GM12878 (cell line): ENCODE data around the gene ARHGAP15. TPM values are rescaled to one million over a fixed set of nuclear protein-coding genes. Genes with fewer than 3 reads are reported as not detected.

ENCODE experiments used
- ATAC-seq: fragments of 200-7000 bp; cut with Tn5 transposase; 3 replicates; pipeline ENCODE4 v1.9.1; 2020; ENCODE audit warnings: mild to moderate bottlenecking, moderate library complexity
- BruUV-seq: library from RNA; stranded (reverse); fragments of 400-500 nt; replicated peaks from 2 replicates; lab custom pipeline; 2021; lab: Mats Ljungman, UMichigan
- CTCF ChIA-PET: fragments of 300-600 bp; sonication (Branson Sonifier 250); formaldehyde crosslinking; extraction: SDS; loops from one replicate; lab custom pipeline; 2021; ENCODE audit warnings: inconsistent platforms; lab: Yijun Ruan, JAX
- POLR2A ChIA-PET: fragments of 350-600 bp; formaldehyde crosslinking; extraction: SDS; loops from one replicate; lab custom pipeline; 2021; ENCODE audit warnings: inconsistent platforms; lab: Charles Lee
- RAD21 ChIA-PET: fragments of 300-600 bp; sonication (Branson Sonifier 250); formaldehyde crosslinking; loops from one replicate; lab custom pipeline; 2023; ENCODE audit warnings: antibody characterized with exemption; ENCODE audit not compliant: unreplicated experiment; lab: Charles Lee
- SMC1A ChIA-PET: fragments of 300-600 bp; sonication (Branson Sonifier 250); formaldehyde crosslinking; loops from one replicate; lab custom pipeline; 2023; ENCODE audit not compliant: unreplicated experiment, uncharacterized antibody; lab: Charles Lee
- DNase-seq: peaks from one replicate; pipeline ENCODE4 v3.0.0-alpha.2; 2011; ENCODE audit warnings: low read depth, low spot score
- FAIRE-seq: peaks from 3 replicates; lab custom pipeline; 2011; peaks lifted over from hg19 to GRCh38; lab: Jason Lieb, UNC
- H2AFZ ChIP-seq: 2 replicates; pipeline ENCODE4 v1.6.0; 2011; ENCODE audit warnings: low read depth, low read length, control low read depth; ENCODE audit not compliant: control insufficient read depth
- H3K27ac ChIP-seq: 2 replicates; pipeline ENCODE4 v1.5.1; 2011; ENCODE audit warnings: control low read depth; ENCODE audit not compliant: control insufficient read depth, insufficient read depth
- H3K27me3 ChIP-seq, 2 experiments: replicated peaks in 1 of 2; 2 replicates each; pipeline versions ENCODE4 v1.6.0 to v1.6.1; 2011; ENCODE audit warnings: low read length in 1 of 2; ENCODE audit not compliant: control insufficient read depth in 2 of 2, insufficient read depth in 2 of 2
- H3K36me3 ChIP-seq, 2 experiments: 2 replicates each; pipeline ENCODE4 v1.5.1; 2011; ENCODE audit warnings: low read length in 1 of 2; ENCODE audit not compliant: control insufficient read depth in 2 of 2, insufficient read depth in 2 of 2
- H3K4me1 ChIP-seq: 2 replicates; pipeline ENCODE4 v1.6.1; 2011; ENCODE audit warnings: mild to moderate bottlenecking, low read length, moderate library complexity, mixed read lengths; ENCODE audit not compliant: control insufficient read depth, insufficient read depth
- H3K4me2 ChIP-seq: 2 replicates; pipeline ENCODE4 v1.6.0; 2011; ENCODE audit warnings: control low read depth; ENCODE audit not compliant: control insufficient read depth, insufficient read depth
- H3K4me3 ChIP-seq: fragments of 200-600 bp; sonication (generic); 2 replicates; pipeline ENCODE4 v1.5.1; 2016
- H3K79me2 ChIP-seq: 2 replicates; pipeline ENCODE4 v1.6.0; 2011; ENCODE audit warnings: low read length; ENCODE audit not compliant: control insufficient read depth, insufficient read depth
- H3K9ac ChIP-seq: 2 replicates; pipeline ENCODE4 v1.8.0; 2011; ENCODE audit warnings: low read length, control low read depth, mixed read lengths; ENCODE audit not compliant: control insufficient read depth, insufficient read depth
- H3K9me3 ChIP-seq: replicated peaks from 3 replicates; pipeline ENCODE4 v1.5.1; 2011; ENCODE audit warnings: mild to moderate bottlenecking, low read length; ENCODE audit not compliant: control insufficient read depth, insufficient read depth
- H4K20me1 ChIP-seq: 2 replicates; pipeline ENCODE4 v1.6.0; 2011; ENCODE audit not compliant: control insufficient read depth, insufficient read depth
- ASH2L ChIP-seq: fragments of 300-600, 200-600 bp; sonication (generic); IDR thresholded peaks from 2 replicates; pipeline ENCODE4 v1.6.1; 2017; ENCODE audit warnings: low read depth, mild to moderate bottlenecking, borderline replicate concordance
- BHLHE40 ChIP-seq, 2 experiments: fragments of 450-650 bp in 1 of 2; IDR thresholded peaks; 2 replicates each; pipeline ENCODE4 v1.6.1; 2011 to 2017; ENCODE audit warnings: low read depth in 2 of 2, borderline replicate concordance in 1 of 2, improper control_type of control experiment in 1 of 2, low read length in 1 of 2, mild to moderate bottlenecking in 1 of 2
- BMI1 ChIP-seq: fragments of 450-650 bp; IDR thresholded peaks from 2 replicates; pipeline ENCODE4 v1.6.1; 2016; ENCODE audit warnings: mild to moderate bottlenecking, moderate library complexity, borderline replicate concordance
- MEF2A ChIP-seq: IDR thresholded peaks from 2 replicates; pipeline ENCODE4 v1.6.1; 2011; ENCODE audit warnings: low read depth, mild to moderate bottlenecking, low read length, moderate library complexity; ENCODE audit not compliant: insufficient read depth
- SIN3A ChIP-seq: IDR thresholded peaks from 2 replicates; pipeline ENCODE4 v1.6.1; 2012; ENCODE audit warnings: low read depth, low read length, improper control_type of control experiment
- STAT1 ChIP-seq: fragments of 450-650 bp; conservative IDR thresholded peaks from 2 replicates; pipeline ENCODE4 v1.6.1; 2014; ENCODE audit warnings: antibody characterized with exemption, mild to moderate bottlenecking
- ZNF217 ChIP-seq: fragments of 450-650 bp; IDR thresholded peaks from 2 replicates; pipeline ENCODE4 v1.6.1; 2017; ENCODE audit warnings: antibody characterized with exemption, mild to moderate bottlenecking
- WGBS: methylation state at CpG from one replicate; pipeline ENCODE4 v1.1.6; 2016; ENCODE audit warnings: low lambda C conversion rate; ENCODE audit not compliant: insufficient replicate concordance, insufficient coverage; ENCODE audit errors: missing lambda C conversion rate; 5-methylcytosine and 5-hydroxymethylcytosine counted together
- in situ Hi-C: fragments of 300-500 bp; cut with MboI; formaldehyde crosslinking; loops from 9 replicates; pipeline ENCODE4 v1.14.3; 2018; ENCODE audit warnings: mixed read lengths
- intact Hi-C: fragments of 100-400 bp; cut with micrococcal nuclease; formaldehyde crosslinking; loops from one replicate; pipeline ENCODE4 v1.14.2; 2022; ENCODE audit not compliant: unreplicated experiment
- polyA plus RNA-seq, 11 experiments: library from polyadenylated mRNA; depleted of rRNA in 4 of 11; unstranded in 6 of 11; stranded (reverse) in 5 of 11; fragments of >200 nt; fragmentation: Nextera tagmentation in 4 of 11; fragmentation: Illumina TruSeq in 1 of 11; extraction: Ambion mirVana in 4 of 11; extraction: Trizol in 1 of 11; gene quantifications; 1 replicate in 1 of 11; 2 replicates in 10 of 11; pipeline versions ENCODE4 v1.2.1 to v1.2.3, GENCODE V29; 2011 to 2016; ENCODE audit warnings: inconsistent platforms in 2 of 11, missing spikeins in 2 of 11, low read depth in 1 of 11
- total RNA-seq, 4 experiments: library from RNA; depleted of rRNA in 3 of 4; stranded (reverse); fragments of >200 nt in 3 of 4; fragmentation: Illumina TruSeq in 1 of 4; extraction: Trizol in 1 of 4; gene quantifications; 2 replicates each; pipeline versions ENCODE4 v1.2.1 to v1.2.3, GENCODE V29; 2013 to 2021
- TF ChIP-seq, protein P1 (sequence below): fragments of 450-650 bp; IDR thresholded peaks from 2 replicates; pipeline ENCODE4 v1.6.1; 2018; ENCODE audit warnings: borderline replicate concordance, mild to moderate bottlenecking; ENCODE audit not compliant: partially characterized antibody
- TF ChIP-seq, protein P2 (sequence below): IDR thresholded peaks from 2 replicates; pipeline ENCODE4 v1.6.1; 2012; ENCODE audit warnings: improper control_type of control experiment, low read depth, low read length; ENCODE audit not compliant: insufficient replicate concordance

ARHGAP15 gene
- total and polyA plus RNA-seq, 10 of the 15 experiments (the other 5 are each of a cell fraction or from before 2014, with no cell fraction given), result 38.0 to 92.6 (median 66.7) TPM

DNA sequence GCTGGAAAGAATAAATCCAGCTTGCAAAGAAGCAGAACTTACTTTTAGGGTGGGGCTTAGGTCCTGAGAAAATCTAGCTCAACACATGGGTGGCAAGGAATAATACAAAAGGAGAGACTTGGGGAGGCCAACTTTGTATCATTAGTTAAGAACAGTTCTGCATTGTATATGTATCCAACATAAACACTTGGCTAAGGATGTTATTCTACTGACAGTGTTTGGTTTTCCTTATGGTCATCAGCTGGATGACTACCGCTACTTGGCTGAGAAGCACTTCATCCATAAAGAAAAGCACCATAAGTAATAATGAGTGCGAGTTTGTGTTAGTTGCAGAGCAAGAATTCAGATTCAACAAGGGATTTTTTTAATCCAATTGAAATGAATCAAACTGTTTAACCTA is 614.9 kb downstream of the ARHGAP15 start (continued):
- no peak for TF ChIP-seq BHLHE40 (IDR thresholded peaks at IDR 0.05; ENCODE audit: borderline replicate concordance in 1 of 2, low read depth in 2 of 2, low read length in 1 of 2)

DNA sequence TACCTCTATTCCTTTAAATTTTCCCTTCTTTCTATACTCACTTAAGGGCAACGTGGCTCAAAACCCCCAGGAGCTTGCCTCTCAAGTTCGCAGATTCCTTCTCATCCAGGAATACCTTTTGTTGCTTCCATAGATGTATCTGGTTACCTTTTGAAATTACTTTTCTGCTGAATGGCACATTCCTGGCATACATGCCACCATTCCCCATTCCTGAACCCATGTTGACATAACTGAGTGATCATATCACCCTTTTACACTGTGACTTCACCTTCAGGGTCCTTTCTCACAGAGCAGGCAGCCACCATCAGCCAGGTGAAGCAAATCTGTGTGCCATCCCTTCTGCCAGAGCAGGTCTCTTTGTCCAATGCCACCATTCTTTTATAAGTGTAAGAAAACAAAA is 615.8 kb downstream of the ARHGAP15 start:
- in situ Hi-C loops, result no loop called here
- Histone ChIP-seq H3K4me1 (no peaks in the 10 kb centered on the region), H3K4me2 (no peak overlapping the region), H3K4me3 (no peak overlapping the region), H3K27me3 (no peaks in the 10 kb centered on the region), H3K9ac (no peak overlapping the region), H2AFZ (no peak overlapping the region), H3K36me3 (no peaks in the 10 kb centered on the region), H4K20me1 (no peaks in the 10 kb centered on the region), H3K9me3 (no peaks in the 10 kb centered on the region), H3K79me2 (no peaks in the 10 kb centered on the region), H3K27ac (no peak overlapping the region)
- no peak for ATAC-seq
- WGBS, result 94% methylated on average over 2 of the region's 2 CpGs
- CTCF ChIA-PET, result interaction anchor here (0.7 kb wide), 1 partner anchor 41 kb away, joined by 3 read pairs; no protein-coding TSS in a partner anchor
- RAD21 ChIA-PET, result no interaction called here
- no peak for TF ChIP-seq STAT1
- TF ChIP-seq ZNF217, result no peak
- no peak for TF ChIP-seq SIN3A
- no peak for TF ChIP-seq BMI1
- no peak for TF ChIP-seq ASH2L
- TF ChIP-seq MEF2A, result no peak
- TF ChIP-seq, protein P1, sequence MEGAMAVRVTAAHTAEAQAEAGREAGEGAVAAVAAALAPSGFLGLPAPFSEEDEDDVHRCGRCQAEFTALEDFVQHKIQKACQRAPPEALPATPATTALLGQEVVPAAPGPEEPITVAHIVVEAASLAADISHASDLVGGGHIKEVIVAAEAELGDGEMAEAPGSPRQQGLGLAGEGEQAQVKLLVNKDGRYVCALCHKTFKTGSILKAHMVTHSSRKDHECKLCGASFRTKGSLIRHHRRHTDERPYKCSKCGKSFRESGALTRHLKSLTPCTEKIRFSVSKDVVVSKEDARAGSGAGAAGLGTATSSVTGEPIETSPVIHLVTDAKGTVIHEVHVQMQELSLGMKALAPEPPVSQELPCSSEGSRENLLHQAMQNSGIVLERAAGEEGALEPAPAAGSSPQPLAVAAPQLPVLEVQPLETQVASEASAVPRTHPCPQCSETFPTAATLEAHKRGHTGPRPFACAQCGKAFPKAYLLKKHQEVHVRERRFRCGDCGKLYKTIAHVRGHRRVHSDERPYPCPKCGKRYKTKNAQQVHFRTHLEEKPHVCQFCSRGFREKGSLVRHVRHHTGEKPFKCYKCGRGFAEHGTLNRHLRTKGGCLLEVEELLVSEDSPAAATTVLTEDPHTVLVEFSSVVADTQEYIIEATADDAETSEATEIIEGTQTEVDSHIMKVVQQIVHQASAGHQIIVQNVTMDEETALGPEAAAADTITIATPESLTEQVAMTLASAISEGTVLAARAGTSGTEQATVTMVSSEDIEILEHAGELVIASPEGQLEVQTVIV, result no peak
- TF ChIP-seq, protein P2, sequence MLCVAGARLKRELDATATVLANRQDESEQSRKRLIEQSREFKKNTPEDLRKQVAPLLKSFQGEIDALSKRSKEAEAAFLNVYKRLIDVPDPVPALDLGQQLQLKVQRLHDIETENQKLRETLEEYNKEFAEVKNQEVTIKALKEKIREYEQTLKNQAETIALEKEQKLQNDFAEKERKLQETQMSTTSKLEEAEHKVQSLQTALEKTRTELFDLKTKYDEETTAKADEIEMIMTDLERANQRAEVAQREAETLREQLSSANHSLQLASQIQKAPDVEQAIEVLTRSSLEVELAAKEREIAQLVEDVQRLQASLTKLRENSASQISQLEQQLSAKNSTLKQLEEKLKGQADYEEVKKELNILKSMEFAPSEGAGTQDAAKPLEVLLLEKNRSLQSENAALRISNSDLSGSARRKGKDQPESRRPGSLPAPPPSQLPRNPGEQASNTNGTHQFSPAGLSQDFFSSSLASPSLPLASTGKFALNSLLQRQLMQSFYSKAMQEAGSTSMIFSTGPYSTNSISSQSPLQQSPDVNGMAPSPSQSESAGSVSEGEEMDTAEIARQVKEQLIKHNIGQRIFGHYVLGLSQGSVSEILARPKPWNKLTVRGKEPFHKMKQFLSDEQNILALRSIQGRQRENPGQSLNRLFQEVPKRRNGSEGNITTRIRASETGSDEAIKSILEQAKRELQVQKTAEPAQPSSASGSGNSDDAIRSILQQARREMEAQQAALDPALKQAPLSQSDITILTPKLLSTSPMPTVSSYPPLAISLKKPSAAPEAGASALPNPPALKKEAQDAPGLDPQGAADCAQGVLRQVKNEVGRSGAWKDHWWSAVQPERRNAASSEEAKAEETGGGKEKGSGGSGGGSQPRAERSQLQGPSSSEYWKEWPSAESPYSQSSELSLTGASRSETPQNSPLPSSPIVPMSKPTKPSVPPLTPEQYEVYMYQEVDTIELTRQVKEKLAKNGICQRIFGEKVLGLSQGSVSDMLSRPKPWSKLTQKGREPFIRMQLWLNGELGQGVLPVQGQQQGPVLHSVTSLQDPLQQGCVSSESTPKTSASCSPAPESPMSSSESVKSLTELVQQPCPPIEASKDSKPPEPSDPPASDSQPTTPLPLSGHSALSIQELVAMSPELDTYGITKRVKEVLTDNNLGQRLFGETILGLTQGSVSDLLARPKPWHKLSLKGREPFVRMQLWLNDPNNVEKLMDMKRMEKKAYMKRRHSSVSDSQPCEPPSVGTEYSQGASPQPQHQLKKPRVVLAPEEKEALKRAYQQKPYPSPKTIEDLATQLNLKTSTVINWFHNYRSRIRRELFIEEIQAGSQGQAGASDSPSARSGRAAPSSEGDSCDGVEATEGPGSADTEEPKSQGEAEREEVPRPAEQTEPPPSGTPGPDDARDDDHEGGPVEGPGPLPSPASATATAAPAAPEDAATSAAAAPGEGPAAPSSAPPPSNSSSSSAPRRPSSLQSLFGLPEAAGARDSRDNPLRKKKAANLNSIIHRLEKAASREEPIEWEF, result no peak
- POLR2A ChIA-PET, result no interaction called here
- SMC1A ChIA-PET, result no interaction called here
- FAIRE-seq, result no peak
- no peak for DNase-seq
- no TSS peak for BruUV-seq
- intact Hi-C loops, result no loop called here
